ENCODE data around the gene TENT4A. TPM values are rescaled to one million over a fixed set of nuclear protein-coding genes. Genes with fewer than 3 reads are reported as not detected.

The TENT4A gene
- total RNA-seq, 1 experiment from 2014 or later, result 29.2 TPM

DNA sequence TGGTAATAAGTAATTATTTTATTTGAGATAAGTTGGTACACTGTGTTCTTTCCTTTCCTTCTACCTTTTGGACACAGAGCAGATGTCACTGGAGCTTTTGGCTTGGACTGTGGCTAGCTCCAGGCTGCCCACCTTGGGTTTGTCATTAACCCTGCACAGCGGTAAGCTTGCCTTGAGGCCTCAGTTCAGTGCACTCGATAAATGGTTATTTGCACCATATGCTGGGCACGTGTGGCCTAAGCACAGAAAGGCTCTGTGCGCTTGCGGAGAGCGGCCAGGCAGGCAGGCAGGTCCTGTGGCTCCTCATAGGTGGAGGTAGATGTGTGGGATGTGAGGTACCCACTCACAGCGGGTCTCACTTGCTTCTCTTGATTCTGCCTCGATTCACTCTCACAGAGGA, 30.0 kb upstream of the TENT4A start:
- Mint-ChIP-seq H3K4me1 (peaks cover 4% of the 10 kb centered on the region), H3K27me3 (ENCODE audit: low read depth) (peaks cover 38% of the 10 kb centered on the region), H3K27ac (no peak overlapping the region), H3K4me3 (no peak overlapping the region), H3K36me3 (no peaks in the 10 kb centered on the region), H3K9me3 (peaks cover 16% of the 10 kb centered on the region)
- ChIA-PET CTCF (no interaction called here), POLR2A (no interaction called here)
- ATAC-seq, result no peak
- no peak for DNase-seq (ENCODE audit: low spot score)
- TF ChIP-seq NR1H2 (CRISPR knock-in tag; IDR thresholded peaks at IDR 0.05), result no peak
- TF ChIP-seq RORB (CRISPR knock-in tag; IDR thresholded peaks at IDR 0.05), result no peak
- no peak for TF ChIP-seq ZNF138 (CRISPR knock-in tag; conservative IDR thresholded peaks at IDR 0.05)
- no peak for TF ChIP-seq JUN (CRISPR knock-in tag; IDR thresholded peaks at IDR 0.05)
- no peak for TF ChIP-seq SP1 (CRISPR knock-in tag; conservative IDR thresholded peaks at IDR 0.05)
- TF ChIP-seq, protein P1, sequence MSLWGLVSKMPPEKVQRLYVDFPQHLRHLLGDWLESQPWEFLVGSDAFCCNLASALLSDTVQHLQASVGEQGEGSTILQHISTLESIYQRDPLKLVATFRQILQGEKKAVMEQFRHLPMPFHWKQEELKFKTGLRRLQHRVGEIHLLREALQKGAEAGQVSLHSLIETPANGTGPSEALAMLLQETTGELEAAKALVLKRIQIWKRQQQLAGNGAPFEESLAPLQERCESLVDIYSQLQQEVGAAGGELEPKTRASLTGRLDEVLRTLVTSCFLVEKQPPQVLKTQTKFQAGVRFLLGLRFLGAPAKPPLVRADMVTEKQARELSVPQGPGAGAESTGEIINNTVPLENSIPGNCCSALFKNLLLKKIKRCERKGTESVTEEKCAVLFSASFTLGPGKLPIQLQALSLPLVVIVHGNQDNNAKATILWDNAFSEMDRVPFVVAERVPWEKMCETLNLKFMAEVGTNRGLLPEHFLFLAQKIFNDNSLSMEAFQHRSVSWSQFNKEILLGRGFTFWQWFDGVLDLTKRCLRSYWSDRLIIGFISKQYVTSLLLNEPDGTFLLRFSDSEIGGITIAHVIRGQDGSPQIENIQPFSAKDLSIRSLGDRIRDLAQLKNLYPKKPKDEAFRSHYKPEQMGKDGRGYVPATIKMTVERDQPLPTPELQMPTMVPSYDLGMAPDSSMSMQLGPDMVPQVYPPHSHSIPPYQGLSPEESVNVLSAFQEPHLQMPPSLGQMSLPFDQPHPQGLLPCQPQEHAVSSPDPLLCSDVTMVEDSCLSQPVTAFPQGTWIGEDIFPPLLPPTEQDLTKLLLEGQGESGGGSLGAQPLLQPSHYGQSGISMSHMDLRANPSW (CRISPR knock-in tag; conservative IDR thresholded peaks at IDR 0.05; ENCODE audit: low read depth), result no peak
- no peak for TF ChIP-seq EMX1 (CRISPR knock-in tag; IDR thresholded peaks at IDR 0.05)
- TF ChIP-seq NFE2L1 (CRISPR knock-in tag; IDR thresholded peaks at IDR 0.05), result no peak
- TF ChIP-seq FOXJ3 (CRISPR knock-in tag; IDR thresholded peaks at IDR 0.05; ENCODE audit: borderline replicate concordance), result no peak
- TF ChIP-seq, protein P2, sequence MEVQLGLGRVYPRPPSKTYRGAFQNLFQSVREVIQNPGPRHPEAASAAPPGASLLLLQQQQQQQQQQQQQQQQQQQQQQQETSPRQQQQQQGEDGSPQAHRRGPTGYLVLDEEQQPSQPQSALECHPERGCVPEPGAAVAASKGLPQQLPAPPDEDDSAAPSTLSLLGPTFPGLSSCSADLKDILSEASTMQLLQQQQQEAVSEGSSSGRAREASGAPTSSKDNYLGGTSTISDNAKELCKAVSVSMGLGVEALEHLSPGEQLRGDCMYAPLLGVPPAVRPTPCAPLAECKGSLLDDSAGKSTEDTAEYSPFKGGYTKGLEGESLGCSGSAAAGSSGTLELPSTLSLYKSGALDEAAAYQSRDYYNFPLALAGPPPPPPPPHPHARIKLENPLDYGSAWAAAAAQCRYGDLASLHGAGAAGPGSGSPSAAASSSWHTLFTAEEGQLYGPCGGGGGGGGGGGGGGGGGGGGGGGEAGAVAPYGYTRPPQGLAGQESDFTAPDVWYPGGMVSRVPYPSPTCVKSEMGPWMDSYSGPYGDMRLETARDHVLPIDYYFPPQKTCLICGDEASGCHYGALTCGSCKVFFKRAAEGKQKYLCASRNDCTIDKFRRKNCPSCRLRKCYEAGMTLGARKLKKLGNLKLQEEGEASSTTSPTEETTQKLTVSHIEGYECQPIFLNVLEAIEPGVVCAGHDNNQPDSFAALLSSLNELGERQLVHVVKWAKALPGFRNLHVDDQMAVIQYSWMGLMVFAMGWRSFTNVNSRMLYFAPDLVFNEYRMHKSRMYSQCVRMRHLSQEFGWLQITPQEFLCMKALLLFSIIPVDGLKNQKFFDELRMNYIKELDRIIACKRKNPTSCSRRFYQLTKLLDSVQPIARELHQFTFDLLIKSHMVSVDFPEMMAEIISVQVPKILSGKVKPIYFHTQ (CRISPR knock-in tag; IDR thresholded peaks at IDR 0.05), result no peak
- TF ChIP-seq, protein P3, sequence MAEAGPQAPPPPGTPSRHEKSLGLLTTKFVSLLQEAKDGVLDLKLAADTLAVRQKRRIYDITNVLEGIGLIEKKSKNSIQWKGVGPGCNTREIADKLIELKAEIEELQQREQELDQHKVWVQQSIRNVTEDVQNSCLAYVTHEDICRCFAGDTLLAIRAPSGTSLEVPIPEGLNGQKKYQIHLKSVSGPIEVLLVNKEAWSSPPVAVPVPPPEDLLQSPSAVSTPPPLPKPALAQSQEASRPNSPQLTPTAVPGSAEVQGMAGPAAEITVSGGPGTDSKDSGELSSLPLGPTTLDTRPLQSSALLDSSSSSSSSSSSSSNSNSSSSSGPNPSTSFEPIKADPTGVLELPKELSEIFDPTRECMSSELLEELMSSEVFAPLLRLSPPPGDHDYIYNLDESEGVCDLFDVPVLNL (CRISPR knock-in tag; IDR thresholded peaks at IDR 0.05; ENCODE audit: borderline replicate concordance, low read depth), result no peak
- TF ChIP-seq, protein P4, sequence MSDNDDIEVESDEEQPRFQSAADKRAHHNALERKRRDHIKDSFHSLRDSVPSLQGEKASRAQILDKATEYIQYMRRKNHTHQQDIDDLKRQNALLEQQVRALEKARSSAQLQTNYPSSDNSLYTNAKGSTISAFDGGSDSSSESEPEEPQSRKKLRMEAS (CRISPR knock-in tag; IDR thresholded peaks at IDR 0.05), result no peak
- TF ChIP-seq, protein P5, sequence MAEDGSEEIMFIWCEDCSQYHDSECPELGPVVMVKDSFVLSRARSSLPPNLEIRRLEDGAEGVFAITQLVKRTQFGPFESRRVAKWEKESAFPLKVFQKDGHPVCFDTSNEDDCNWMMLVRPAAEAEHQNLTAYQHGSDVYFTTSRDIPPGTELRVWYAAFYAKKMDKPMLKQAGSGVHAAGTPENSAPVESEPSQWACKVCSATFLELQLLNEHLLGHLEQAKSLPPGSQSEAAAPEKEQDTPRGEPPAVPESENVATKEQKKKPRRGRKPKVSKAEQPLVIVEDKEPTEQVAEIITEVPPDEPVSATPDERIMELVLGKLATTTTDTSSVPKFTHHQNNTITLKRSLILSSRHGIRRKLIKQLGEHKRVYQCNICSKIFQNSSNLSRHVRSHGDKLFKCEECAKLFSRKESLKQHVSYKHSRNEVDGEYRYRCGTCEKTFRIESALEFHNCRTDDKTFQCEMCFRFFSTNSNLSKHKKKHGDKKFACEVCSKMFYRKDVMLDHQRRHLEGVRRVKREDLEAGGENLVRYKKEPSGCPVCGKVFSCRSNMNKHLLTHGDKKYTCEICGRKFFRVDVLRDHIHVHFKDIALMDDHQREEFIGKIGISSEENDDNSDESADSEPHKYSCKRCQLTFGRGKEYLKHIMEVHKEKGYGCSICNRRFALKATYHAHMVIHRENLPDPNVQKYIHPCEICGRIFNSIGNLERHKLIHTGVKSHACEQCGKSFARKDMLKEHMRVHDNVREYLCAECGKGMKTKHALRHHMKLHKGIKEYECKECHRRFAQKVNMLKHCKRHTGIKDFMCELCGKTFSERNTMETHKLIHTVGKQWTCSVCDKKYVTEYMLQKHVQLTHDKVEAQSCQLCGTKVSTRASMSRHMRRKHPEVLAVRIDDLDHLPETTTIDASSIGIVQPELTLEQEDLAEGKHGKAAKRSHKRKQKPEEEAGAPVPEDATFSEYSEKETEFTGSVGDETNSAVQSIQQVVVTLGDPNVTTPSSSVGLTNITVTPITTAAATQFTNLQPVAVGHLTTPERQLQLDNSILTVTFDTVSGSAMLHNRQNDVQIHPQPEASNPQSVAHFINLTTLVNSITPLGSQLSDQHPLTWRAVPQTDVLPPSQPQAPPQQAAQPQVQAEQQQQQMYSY (CRISPR knock-in tag; IDR thresholded peaks at IDR 0.05), result no peak
- TF ChIP-seq TP53 (CRISPR knock-in tag; IDR thresholded peaks at IDR 0.05), result no peak
- TF ChIP-seq, protein P6, sequence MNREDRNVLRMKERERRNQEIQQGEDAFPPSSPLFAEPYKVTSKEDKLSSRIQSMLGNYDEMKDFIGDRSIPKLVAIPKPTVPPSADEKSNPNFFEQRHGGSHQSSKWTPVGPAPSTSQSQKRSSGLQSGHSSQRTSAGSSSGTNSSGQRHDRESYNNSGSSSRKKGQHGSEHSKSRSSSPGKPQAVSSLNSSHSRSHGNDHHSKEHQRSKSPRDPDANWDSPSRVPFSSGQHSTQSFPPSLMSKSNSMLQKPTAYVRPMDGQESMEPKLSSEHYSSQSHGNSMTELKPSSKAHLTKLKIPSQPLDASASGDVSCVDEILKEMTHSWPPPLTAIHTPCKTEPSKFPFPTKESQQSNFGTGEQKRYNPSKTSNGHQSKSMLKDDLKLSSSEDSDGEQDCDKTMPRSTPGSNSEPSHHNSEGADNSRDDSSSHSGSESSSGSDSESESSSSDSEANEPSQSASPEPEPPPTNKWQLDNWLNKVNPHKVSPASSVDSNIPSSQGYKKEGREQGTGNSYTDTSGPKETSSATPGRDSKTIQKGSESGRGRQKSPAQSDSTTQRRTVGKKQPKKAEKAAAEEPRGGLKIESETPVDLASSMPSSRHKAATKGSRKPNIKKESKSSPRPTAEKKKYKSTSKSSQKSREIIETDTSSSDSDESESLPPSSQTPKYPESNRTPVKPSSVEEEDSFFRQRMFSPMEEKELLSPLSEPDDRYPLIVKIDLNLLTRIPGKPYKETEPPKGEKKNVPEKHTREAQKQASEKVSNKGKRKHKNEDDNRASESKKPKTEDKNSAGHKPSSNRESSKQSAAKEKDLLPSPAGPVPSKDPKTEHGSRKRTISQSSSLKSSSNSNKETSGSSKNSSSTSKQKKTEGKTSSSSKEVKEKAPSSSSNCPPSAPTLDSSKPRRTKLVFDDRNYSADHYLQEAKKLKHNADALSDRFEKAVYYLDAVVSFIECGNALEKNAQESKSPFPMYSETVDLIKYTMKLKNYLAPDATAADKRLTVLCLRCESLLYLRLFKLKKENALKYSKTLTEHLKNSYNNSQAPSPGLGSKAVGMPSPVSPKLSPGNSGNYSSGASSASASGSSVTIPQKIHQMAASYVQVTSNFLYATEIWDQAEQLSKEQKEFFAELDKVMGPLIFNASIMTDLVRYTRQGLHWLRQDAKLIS (CRISPR knock-in tag; IDR thresholded peaks at IDR 0.05; ENCODE audit: borderline replicate concordance), result no peak
- TF ChIP-seq CREB1 (CRISPR knock-in tag; IDR thresholded peaks at IDR 0.05), result no peak

All from WTC11 (cell line).